Caki2 (cell line): ENCODE results near the gene DCXR. TPM values are rescaled to one million over a fixed set of nuclear protein-coding genes. Genes with fewer than 3 reads are reported as not detected.

Source experiments
- DNase-seq: peaks from one replicate; pipeline ENCODE4 v3.0.0-alpha.2; 2015; ENCODE audit warnings: low read depth
- in situ Hi-C: cut with HindIII; loops from 2 replicates; pipeline ENCODE4 v1.10.0; 2016; ENCODE audit warnings: low sequenced_read_pairs, low pct_unique_long_range_greater_than_20kb, mixed read lengths
- total RNA-seq: library from RNA; depleted of rRNA; stranded (reverse); fragments of >200 nt; shearing (Covaris generic); gene quantifications from 2 replicates; pipeline ENCODE4 v1.2.3, GENCODE V29; 2014; ENCODE audit warnings: low replicate concordance

DCXR gene
- total RNA-seq, 1 experiment from 2014 or later = 98.4 TPM

GRCh38 chr17:82058855-82059249, 21.4 kb upstream of the DCXR start:
- in situ Hi-C loops = no loop called here
- no peak for DNase-seq

DNA sequence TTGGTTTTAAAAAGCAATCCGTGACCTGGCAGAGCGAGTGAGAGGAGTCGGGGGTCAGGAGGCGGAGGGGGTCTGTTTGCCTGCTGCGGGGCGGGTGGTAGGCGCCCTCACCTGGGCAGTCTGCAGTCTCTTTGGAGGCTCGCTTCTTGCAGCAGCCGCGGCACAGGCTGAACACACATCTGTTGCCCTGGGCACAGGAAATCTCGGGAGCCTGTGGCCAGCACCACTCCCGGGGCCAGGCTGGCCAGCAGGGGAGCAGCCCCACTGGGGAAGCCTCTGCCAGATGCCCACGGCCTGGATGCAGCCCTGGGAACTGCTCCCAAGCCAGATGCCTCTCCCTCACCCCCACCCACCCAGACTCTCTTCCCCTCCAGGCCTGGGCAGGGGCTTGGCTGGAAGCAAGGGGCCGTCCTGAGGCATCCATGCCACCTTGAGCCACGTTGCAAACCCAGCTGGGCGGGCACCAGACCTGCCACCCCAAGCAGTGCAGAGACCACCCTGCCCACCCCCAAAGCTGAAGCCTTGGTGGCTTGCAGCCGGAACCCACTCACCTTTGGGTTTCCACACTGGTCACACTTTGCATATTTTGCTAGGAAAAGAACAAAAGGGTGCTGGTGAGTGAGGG, 20.8 kb upstream of the DCXR start:
- DNase-seq = no peak
- in situ Hi-C loops = no loop called here

DNA sequence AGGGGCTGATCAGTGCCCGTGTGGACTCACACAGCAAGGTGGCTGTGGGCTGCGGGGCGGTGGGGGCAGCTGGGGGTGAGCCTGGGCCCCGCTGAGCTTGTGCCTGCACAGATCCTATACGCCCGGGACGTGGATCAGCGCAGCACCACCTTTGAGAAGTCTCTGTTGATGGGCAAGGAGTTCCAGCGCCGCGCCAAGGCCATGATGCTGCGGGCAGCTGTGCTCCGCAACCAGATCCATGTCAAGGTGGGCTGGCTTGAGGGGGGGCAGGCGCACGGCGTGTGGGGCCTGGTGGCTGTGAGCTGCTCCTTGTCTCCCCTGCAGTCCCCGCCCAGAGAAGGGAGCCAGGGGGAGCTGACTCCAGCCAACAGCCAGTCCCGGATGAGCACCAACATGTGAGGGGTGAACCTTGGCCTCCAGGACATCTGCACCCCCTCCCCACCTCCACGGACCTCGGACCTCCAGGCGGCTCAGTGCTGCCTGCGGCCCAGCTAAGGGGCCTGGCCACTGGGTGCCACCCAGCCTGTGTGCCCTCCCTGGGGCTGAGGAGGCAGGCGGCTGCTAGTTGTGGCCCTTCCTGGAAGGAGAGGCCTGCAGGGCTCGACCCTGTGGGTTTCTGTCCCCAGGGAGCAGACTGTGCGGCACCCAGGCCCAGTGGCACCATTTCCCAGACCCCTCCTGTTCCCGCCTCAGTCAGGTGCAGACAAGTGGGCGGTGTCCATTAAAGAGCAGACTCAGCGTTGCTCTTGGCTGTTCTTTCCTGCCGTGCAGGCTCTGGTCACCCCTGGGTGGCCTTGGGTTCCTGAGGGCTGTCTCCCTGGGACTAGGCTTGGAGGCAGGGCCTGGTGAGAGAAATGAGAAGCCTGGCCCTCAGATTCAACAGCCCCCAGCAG, 19.5 kb upstream of the DCXR start:
- in situ Hi-C loops = no loop called here
- no peak for DNase-seq

DNA sequence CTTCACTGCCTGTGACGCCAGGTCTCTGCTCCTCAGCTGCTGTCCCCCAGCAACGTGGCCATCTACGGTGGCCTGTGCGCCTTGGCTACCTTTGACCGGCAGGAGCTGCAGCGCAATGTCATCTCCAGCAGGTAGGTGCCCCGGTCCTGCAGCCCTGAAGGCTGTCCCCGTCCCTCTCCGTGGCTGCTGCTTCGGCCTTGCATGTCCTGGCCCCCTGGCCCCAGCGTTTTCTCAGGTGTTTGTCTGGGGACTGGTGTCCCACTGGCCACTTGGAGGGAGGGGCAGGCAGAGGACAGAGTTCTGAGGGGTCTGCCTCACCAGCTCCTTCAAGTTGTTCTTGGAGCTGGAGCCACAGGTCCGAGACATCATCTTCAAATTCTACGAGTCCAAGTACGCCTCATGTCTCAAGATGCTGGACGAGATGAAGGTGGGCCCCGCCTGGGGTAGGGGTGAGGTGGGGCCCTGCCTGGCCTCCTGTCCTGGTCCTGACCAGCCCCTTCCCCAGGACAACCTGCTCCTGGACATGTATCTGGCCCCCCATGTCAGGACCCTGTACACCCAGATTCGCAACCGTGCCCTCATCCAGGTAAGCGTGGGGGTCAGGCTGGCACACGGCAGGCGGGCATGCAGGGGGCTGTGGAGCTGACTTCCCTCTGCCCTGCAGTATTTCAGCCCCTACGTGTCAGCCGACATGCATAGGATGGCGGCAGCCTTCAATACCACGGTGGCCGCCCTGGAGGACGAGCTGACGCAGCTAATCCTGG, 18.6 kb upstream of the DCXR start:
- in situ Hi-C loops = no loop called here
- DNase-seq = no peak

DNA sequence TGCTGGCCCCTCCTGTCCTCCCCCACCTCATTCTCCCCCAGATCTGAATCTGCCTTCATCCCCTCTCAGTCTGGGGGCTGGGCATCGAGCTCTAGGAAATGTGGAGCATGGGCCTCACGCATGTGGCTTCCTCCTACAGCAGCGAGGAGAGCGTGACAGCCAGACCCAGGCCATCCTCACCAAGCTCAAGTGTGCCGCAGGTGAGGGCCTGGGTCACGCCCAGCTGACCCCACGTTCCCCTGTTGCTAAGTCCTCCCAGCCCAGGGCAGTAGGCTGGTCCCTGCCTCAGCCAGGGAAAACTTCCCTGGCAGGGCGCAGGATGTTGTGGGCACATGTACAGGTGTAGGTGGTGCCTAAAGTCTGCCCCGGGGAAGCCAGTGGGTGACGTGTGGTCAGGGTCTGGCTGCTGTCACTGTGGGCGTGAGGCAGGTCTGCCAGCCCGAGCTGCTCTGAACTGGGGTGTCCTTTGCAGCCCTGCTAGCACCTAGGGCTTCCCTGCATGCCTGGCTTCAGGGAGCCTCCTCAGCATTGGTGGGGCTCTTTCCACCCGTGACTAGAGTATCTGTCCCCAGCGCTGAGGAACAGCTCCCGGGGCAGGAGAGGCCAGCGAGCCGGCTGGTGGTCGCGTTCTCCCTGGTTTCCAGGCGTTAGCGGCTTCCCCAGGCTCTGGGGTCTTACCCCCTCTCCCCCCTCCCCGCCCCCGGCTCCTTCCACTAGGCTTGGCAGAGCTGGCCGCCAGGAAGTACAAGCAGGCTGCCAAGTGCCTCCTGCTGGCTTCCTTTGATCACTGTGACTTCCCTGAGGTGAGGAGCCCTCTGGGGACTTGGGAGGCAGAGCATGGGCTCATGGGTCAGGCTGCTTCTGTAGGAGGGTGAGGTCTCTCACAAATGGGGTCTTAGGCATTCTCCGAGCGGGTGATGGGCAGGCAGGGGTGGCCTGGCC, 17.8 kb upstream of the DCXR start:
- no peak for DNase-seq

DNA sequence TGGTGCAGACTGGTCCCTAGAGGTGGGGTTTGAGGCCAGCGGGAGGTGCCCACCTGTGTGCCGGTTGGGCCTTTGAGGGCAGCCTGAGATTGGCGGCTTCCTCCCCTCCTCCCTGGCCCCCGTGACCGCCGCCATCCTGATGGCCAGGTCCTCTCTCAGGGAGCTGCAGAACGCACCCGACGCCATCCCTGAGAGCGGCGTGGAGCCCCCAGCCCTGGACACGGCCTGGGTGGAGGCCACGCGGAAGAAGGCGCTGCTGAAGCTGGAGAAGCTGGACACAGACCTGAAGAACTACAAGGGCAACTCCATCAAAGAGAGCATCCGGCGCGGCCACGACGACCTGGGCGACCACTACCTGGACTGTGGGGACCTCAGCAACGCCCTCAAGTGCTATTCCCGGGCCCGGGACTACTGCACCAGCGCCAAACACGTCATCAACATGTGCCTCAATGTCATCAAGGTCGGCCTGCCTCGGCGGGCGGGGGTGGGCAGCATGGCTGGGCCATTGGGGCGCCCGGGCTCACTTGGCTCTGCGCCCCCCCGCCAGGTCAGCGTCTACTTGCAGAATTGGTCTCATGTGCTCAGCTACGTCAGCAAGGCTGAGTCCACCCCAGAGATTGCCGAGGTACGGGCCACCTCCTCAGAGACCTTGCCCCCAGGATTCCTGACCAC, 17.0 kb upstream of the DCXR start:
- DNase-seq = no peak
- in situ Hi-C loops = no loop called here

More for the DNA sequence above, 17.8 kb upstream of the DCXR start:
- in situ Hi-C loops = no loop called here

DNA sequence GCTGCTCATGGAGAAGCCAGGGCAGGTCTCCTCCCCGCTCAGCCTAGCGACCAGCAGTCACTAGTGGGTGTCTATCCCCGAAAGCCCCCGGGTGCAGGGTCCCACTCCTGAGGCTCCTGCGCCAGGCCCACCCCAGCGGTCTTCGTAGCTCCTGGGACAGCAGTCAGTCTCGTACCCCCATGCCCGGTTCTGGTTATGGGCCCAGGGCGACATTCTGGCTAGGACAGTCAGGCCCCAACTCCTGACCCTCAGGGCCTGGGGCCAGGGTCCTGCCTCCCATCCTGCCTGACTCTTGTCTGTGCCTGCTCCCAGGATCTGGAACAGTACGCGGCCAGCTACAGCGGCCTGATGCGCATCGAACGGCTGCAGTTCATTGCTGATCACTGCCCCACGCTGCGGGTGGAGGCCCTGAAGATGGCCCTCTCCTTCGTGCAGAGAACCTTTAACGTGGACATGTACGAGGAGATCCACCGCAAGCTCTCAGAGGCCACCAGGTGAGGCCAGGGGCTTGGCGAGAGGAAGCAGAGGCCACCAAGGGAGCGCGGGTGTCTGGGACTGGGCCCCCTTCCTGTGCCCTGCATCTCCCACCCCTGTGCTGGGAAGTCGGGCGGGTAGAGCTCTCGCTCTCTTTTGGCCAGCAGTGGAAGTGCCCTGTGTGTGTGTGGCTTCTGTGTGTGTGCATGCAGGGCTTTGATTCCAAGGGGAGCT, 16.2 kb upstream of the DCXR start:
- in situ Hi-C loops = no loop called here
- DNase-seq = no peak

DNA sequence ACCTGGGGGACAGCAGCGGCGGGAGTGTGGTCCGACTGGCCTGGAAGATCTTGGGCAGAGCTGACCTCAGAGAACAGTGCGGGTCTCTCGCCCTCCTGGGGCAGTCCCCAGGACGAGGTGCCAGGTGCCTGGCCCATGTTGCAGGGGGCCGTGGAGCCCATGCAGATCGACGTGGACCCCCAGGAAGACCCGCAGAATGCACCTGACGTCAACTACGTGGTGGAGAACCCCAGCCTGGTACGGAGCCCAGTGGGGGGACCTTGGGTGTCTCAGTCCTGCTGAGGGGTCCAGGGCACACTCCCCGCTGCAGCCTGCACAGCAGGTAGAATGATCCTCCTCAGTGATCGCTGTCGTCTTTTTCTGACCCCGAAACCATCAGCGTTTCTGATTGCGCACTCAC, 15.6 kb upstream of the DCXR start:
- DNase-seq = no peak
- in situ Hi-C loops = no loop called here

GRCh38 chr17:82052638-82053059, 15.2 kb upstream of the DCXR start:
- in situ Hi-C loops = no loop called here
- no peak for DNase-seq

DNA sequence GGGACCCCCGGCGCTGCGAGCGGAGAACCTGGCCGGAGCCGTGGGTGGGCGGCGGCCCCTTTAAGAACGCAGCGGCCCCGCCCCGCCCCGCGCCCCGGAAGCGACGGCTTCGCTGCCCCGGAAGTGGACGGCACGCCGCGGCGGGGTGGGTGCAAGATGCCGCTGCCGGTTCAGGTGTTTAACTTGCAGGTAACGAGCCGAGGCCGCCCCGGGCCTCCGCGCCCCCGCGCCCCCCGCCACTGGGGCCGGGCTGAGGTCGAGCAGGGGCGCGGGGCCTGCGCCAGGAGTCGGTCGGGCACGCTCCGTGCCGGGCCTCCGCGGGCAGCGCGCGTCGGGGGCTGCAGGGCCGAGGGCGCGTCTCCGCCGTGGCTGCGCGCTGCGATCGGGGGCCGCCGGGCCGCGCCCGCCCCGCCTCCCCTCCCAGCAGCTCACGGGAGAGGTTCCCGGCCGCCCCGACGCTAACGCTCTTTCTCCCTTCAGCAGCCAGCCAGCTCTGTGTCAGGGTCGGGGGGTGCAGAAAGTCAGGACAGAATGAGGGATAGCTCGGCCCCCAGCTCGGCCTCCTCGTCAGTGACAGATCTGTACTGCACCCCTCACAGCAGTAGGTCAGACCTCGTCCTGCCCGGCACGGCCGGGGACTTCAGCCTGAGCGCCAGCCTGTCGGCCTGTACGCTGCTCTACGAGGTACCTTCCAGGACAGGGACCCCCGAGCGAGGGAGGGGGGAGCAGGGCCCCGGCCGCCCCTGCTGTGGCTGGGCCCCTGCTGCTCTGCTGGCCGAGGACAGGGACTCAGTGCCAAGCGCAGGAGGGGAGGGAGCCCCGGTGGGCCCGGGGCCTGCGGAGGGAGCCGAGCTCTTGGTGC, 14.5 kb upstream of the DCXR start, which contains the start of the genes GPS1 and RFNG:
TSS of gene GPS1 (plus strand) at position 123 of the 862 bp plus-strand sequence. CDS start at position 157, 34 bp downstream.
TSS of gene RFNG (minus strand) at position 36 of the 862 bp plus-strand sequence. CDS start 45 bp downstream, outside the sequence.
- in situ Hi-C loops = no loop called here

GRCh38 chr17:82050761-82051641, 13.5 kb upstream of the DCXR start:
- DNase-seq = no peak
- in situ Hi-C loops = no loop called here

More for the DNA sequence above, 14.5 kb upstream of the DCXR start, which contains the start of the genes GPS1 and RFNG:
- DNase-seq = peak; percentile 42

- no peak for DNase-seq
- in situ Hi-C loops = no loop called here
Observed at GRCh38 chr17:82050152-82050760, 12.8 kb upstream of the DCXR start.

GRCh38 chr17:82049521-82049971, 12.0 kb upstream of the DCXR start:
- in situ Hi-C loops = no loop called here
- DNase-seq = no peak

DNA sequence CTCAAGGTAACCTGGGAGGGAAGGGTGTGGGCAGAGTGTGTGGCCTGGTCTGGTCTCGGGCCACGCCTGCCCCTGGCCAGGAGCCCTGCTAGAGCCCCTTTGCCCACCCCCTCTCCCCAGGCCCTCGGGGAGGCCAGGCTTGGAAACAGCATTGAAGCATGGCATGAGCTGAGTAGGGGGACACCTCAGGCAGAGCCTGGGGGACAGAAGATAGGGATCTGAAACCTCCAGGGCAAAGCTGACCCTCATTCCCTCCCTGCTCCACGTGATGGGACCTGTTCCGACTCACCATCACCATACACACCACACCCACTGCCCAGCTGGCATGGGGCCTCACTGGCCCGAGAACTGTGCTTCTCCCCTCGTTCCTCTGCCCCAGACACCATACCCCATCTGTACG, 11.6 kb upstream of the DCXR start:
- no peak for DNase-seq
- in situ Hi-C loops = no loop called here
